Kidney (tissue), 14 donors: ENCODE data around the gene SCP2D1. TPM values are rescaled to one million over a fixed set of nuclear protein-coding genes. Genes with fewer than 3 reads are reported as not detected.

Experiments
- DNase-seq, 5 donors: peaks; one replicate each; pipeline ENCODE4 v3.0.0-alpha.2; 2013 to 2020
- FAIRE-seq: peaks from 2 replicates; lab custom pipeline; 2012; peaks lifted over from hg19 to GRCh38; lab: Jason Lieb, UNC
- H3K27ac ChIP-seq, 2 donors: one replicate each; pipeline ENCODE4 v1.7.0; 2013; ENCODE audit warnings: low read depth in 2 of 2, low read length in 2 of 2, inconsistent platforms in 1 of 2
- H3K27me3 ChIP-seq: one replicate; pipeline ENCODE4 v1.7.1; 2013; ENCODE audit warnings: low read length, inconsistent platforms; ENCODE audit not compliant: control insufficient read depth, insufficient read depth
- H3K36me3 ChIP-seq, 3 donors: one replicate each; pipeline versions ENCODE4 v1.7.0 to v1.7.1; 2013; ENCODE audit warnings: low read length in 3 of 3, control low read depth in 1 of 3, inconsistent platforms in 1 of 3; ENCODE audit not compliant: insufficient read depth in 3 of 3, control insufficient read depth in 2 of 3
- H3K4me1 ChIP-seq, 3 donors: one replicate each; pipeline versions ENCODE4 v1.7.0 to v1.7.1; 2013; ENCODE audit warnings: low read length in 3 of 3, inconsistent platforms in 1 of 3, low read depth in 1 of 3; ENCODE audit not compliant: control insufficient read depth in 2 of 3, insufficient read depth in 2 of 3
- H3K4me3 ChIP-seq, 3 donors: one replicate each; pipeline versions ENCODE4 v1.7.0 to v1.8.1; 2013; ENCODE audit warnings: low read length in 3 of 3, control low read depth in 1 of 3, inconsistent platforms in 1 of 3
- H3K9ac ChIP-seq, 3 donors: one replicate each; pipeline versions ENCODE4 v1.7.0 to v1.7.1; 2013; ENCODE audit warnings: low read length in 3 of 3, control low read depth in 1 of 3, inconsistent platforms in 1 of 3
- H3K9me3 ChIP-seq, 3 donors: one replicate each; pipeline versions ENCODE4 v1.7.0 to v1.7.1; 2013; ENCODE audit warnings: low read length in 3 of 3, control low read depth in 1 of 3, inconsistent platforms in 1 of 3; ENCODE audit not compliant: control insufficient read depth in 2 of 3, insufficient read depth in 1 of 3
- intact Hi-C: fragments of 100-400 bp; cut with DNase I; formaldehyde crosslinking; loops from one replicate; pipeline ENCODE4 v1.11.1; 2022
- polyA plus RNA-seq: library from polyadenylated mRNA; stranded (reverse); fragments of 350-450 nt; fragmentation: Illumina TruSeq; extraction: RNeasy Lipid Tissue Mini Kit (QIAGEN cat#74804); gene quantifications from one replicate; pipeline ENCODE4 v1.2.3, GENCODE V29; 2014; ENCODE audit warnings: low read depth, low replicate concordance; ENCODE audit not compliant: insufficient read depth
- total RNA-seq: library from RNA; stranded (reverse); fragmentation: NEBNext Ultra II Directional; extraction: Animal tissue kit (Norgen Biotek cat#: 25700); gene quantifications from one replicate; pipeline ENCODE4 v1.2.1, GENCODE V29; 2021
- TF ChIP-seq, protein P1 (sequence below): IDR thresholded peaks from 3 replicates; pipeline ENCODE4 v1.5.1; 2012; ENCODE audit warnings: mild to moderate bottlenecking, moderate library complexity, borderline replicate concordance; ENCODE audit not compliant: insufficient read depth; ENCODE audit errors: extremely low read depth
- donor health status: control.
- donor health status: control.
- donor health status: control.
- donor health status: control.
- donor health status: control.
- donor health status: DM: yes; HTN: yes; CAD: no.
- donor health status: Normal renal cell carcinoma (clear cell type).

SCP2D1 gene
- total and polyA plus RNA-seq, 2 donors from 2014 or later: not detected

DNA sequence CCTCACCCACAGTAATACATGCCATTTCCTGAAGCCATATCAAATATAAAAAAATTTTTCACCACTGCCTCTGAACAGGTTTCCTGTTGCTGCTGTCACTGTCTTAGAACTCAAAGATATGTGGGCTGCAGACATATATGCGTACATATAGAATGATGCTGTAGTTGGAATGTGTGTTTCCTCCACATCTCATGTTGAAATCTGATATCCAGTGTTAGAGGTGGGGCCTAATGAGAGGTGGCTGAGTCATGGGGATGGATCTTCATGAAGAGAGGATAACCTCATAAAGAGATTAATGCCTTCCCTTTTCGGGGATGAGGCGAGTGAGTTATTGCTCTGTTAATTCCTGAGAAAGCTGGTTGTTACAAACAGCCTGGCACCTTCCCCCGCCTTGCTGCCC, 7.7 kb upstream of the SCP2D1 start:
- no peak overlapping the region for H3K9ac ChIP-seq
- TF ChIP-seq, protein P1, sequence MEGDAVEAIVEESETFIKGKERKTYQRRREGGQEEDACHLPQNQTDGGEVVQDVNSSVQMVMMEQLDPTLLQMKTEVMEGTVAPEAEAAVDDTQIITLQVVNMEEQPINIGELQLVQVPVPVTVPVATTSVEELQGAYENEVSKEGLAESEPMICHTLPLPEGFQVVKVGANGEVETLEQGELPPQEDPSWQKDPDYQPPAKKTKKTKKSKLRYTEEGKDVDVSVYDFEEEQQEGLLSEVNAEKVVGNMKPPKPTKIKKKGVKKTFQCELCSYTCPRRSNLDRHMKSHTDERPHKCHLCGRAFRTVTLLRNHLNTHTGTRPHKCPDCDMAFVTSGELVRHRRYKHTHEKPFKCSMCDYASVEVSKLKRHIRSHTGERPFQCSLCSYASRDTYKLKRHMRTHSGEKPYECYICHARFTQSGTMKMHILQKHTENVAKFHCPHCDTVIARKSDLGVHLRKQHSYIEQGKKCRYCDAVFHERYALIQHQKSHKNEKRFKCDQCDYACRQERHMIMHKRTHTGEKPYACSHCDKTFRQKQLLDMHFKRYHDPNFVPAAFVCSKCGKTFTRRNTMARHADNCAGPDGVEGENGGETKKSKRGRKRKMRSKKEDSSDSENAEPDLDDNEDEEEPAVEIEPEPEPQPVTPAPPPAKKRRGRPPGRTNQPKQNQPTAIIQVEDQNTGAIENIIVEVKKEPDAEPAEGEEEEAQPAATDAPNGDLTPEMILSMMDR: no peak
- H3K4me1 ChIP-seq: no peaks in the 10 kb centered on the region
- H3K9me3 ChIP-seq: no peaks in the 10 kb centered on the region
- no peaks in the 10 kb centered on the region for H3K36me3 ChIP-seq
- intact Hi-C loops: no loop called here
- no peak overlapping the region for H3K27ac ChIP-seq
- H3K27me3 ChIP-seq: no peaks in the 10 kb centered on the region
- no peak for DNase-seq
- no peak overlapping the region for H3K4me3 ChIP-seq
- no peak for FAIRE-seq

DNA sequence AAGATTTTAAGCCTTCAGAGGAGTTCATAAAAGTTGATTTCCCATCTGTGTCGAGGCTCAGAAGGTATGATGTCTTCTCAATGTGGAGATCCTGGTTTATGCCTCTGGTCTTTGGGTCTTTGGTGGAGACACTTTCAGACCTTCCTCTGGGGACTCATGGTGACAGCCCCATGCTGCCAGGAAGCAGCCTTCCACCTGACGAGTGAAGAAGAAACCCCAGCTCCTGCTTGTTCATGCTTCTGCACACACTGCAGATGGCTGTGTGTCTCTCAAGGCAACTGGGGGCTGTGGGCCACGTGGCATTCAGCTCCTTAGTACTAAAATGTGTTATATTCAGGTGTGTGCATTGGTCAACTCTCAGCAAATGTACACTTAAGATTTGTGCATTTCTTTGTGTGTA, 4.9 kb upstream of the SCP2D1 start:
- Histone ChIP-seq H3K4me1 (no peaks in the 10 kb centered on the region), H3K27me3 (no peaks in the 10 kb centered on the region), H3K9me3 (no peaks in the 10 kb centered on the region), H3K36me3 (no peaks in the 10 kb centered on the region), H3K9ac (no peak overlapping the region), H3K27ac (no peak overlapping the region), H3K4me3 (no peak overlapping the region)
- FAIRE-seq: no peak
- TF ChIP-seq, protein P1: no peak
- no peak for DNase-seq
- intact Hi-C loops: no loop called here

DNA sequence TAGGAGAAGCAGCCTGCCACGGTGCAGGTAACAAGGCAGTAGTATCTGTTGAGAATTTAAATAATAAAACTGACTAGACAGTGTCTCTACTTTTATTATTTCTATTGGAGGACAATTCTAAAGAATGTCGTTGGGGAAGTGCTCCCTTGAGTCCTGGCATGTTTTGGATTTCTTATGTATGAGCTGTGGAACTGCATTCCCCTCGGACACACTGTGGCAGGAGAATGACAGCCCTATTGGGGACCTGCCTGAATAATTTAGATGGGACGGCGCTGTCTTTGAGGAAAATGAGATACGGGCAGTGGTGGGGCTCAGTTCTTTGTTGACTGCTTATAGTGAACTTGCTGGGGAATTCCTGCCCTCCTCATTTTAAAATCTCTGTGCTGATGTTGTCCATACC, 2.4 kb upstream of the SCP2D1 start:
- no peaks in the 10 kb centered on the region for H3K9me3 ChIP-seq

DNA sequence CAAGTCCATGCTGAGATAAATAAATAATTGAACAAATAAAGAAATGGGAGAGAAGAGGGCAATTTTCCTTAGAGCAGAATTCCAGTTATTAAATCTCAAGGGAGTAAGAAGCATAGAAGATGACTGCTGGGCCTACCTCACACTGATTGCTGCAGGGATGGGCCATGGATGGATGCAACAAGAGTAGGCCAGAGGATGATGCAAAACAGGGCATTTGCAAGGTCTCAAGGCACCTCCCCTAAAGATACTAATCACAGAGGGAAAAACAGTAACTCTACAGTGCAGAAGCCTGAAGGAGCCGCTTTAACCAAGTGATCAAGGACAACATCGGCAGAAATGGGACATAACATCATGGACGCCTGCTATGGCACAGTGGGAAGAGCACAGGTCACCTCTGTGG, 1.7 kb upstream of the SCP2D1 start:
- H3K27ac ChIP-seq: no peak overlapping the region
- no peak for DNase-seq
- no peaks in the 10 kb centered on the region for H3K9me3 ChIP-seq
- TF ChIP-seq, protein P1: no peak
- no peaks in the 10 kb centered on the region for H3K36me3 ChIP-seq
- no peaks in the 10 kb centered on the region for H3K27me3 ChIP-seq
- H3K4me1 ChIP-seq: no peaks in the 10 kb centered on the region
- no peak overlapping the region for H3K9ac ChIP-seq
- H3K4me3 ChIP-seq: no peak overlapping the region
- intact Hi-C loops: no loop called here
- FAIRE-seq: no peak

More for the DNA sequence above, 2.4 kb upstream of the SCP2D1 start:
- Histone ChIP-seq H3K27me3 (no peaks in the 10 kb centered on the region), H3K4me3 (no peak overlapping the region), H3K36me3 (no peaks in the 10 kb centered on the region), H3K9ac (no peak overlapping the region), H3K4me1 (no peaks in the 10 kb centered on the region), H3K27ac (no peak overlapping the region)
- FAIRE-seq: no peak
- intact Hi-C loops: no loop called here
- TF ChIP-seq, protein P1: no peak
- DNase-seq: no peak
